HL-60/S4 (cell line): ENCODE measurements around the gene BNIP5.
"Not testable (repeated sequence)": the region's sequence is repeated elsewhere in the genome, so short reads cannot be mapped to it uniquely, and the experiment has no call there.

Source experiments
- in situ Hi-C: fragments of 300-500 bp; cut with MboI; formaldehyde crosslinking; loops from 2 replicates; pipeline ENCODE4 v1.14.3; 2022; ENCODE audit warnings: low sequenced_read_pairs

The BNIP5 gene

GRCh38 chr6:36367743-36368142 lies 31.1 kb upstream of the BNIP5 start:
- in situ Hi-C loops = no loop called here

DNA sequence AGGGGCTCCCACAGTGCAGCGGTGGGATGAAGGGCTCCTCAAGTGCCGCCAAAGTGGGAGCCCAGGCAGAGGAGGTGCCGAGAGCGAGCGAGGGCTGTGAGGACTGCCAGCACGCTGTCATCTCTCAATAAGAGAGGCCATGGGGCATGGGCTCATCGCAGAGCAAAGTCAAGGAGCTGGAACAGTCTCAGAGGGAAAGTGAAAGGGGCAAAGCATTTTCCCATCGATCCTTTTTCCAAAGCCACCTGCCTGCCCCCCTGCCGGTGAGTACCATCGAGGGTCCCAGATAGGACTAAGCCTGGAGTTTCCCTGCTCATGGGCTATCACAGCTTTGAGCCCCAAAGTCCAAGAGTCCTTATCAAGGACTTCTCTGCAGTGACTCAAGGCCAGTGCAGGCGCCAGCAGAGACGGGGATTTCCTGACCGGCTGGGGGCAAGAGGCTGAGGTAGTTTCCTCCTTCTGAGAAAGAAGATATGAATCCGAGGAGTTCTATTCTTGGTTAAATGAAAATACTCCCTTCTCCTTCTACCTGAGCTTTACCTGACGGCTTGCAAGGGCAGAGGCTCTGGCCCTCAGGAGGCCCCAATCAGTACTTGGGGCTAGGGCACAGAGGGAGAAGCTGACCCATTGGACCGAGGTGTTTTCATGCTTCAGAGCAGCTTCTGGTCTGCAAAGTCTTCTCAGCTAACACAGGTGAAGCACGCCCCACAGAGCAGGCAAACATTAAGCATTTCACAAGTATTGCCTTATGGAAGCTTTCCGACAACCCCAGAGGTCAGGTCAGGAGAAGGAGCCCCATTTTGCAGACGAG lies 28.2 kb upstream of the BNIP5 start:
- in situ Hi-C loops = no loop called here

- in situ Hi-C loops = not testable (repeated sequence)
Measured at GRCh38 chr6:36364061-36364635, 27.5 kb upstream of the BNIP5 start.

- in situ Hi-C loops = not testable (repeated sequence)
Measured at GRCh38 chr6:36363371-36363752, 26.7 kb upstream of the BNIP5 start.

DNA sequence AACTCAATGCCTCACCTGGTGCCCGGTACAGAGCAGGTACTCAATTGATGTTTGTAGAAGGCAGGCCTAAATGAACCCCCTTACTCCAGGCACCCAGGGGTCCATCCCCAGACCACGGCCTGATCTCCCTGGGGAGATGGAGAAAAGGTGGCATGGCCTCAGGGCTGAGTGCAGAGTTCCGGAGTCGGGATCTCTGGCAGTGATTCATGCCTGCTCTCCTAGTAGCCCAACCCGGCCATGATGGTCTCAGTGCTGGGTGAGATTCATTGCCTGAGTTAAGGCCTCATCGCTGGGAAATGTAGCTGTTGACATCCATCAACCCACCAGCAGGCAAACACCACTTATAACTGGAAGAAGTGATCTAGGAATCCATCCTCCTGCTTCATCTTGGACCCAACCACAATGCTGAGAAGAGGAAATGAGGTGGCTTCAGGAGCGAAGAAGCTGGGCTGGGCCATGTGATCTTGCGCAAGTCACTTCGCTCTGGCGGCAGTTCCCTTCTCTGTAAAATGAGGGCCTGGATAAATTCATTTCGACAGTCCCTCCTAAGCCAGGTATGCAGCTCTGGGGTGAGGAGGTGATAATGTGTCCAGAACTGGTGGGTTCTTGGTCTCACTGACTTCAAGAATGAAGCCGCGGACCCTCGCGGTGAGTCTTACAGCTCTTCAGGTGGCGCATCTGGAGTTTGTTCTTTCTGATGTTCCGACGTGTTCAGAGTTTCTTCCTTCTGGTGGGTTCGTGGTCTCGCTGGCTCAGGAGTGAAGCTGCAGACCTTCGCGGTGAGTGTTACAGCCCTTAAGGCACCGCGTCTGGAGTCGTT lies 26.1 kb upstream of the BNIP5 start:
- in situ Hi-C loops = no loop called here

- in situ Hi-C loops = no loop called here
Measured at GRCh38 chr6:36361071-36361470, 24.4 kb upstream of the BNIP5 start.

GRCh38 chr6:36360241-36361054 lies 23.8 kb upstream of the BNIP5 start:
- in situ Hi-C loops = no loop called here

GRCh38 chr6:36358226-36358915 lies 21.7 kb upstream of the BNIP5 start:
- in situ Hi-C loops = loop anchor here (5.0 kb wide), 1 partner anchor 236 kb away; no protein-coding TSS in a partner anchor

GRCh38 chr6:36357872-36358225 lies 21.2 kb upstream of the BNIP5 start:
- in situ Hi-C loops = loop anchor here (5.0 kb wide), 1 partner anchor 236 kb away; no protein-coding TSS in a partner anchor

- in situ Hi-C loops = loop anchor here (5.0 kb wide), 1 partner anchor 234 kb away; no protein-coding TSS in a partner anchor
Measured at GRCh38 chr6:36355819-36356218, 19.1 kb upstream of the BNIP5 start.

- in situ Hi-C loops = no loop called here
Measured at GRCh38 chr6:36353411-36353915, 16.8 kb upstream of the BNIP5 start.

- in situ Hi-C loops = no loop called here
Measured at GRCh38 chr6:36352477-36353157, 15.9 kb upstream of the BNIP5 start.

- in situ Hi-C loops = no loop called here
Measured at GRCh38 chr6:36350681-36351571, 14.2 kb upstream of the BNIP5 start.

DNA sequence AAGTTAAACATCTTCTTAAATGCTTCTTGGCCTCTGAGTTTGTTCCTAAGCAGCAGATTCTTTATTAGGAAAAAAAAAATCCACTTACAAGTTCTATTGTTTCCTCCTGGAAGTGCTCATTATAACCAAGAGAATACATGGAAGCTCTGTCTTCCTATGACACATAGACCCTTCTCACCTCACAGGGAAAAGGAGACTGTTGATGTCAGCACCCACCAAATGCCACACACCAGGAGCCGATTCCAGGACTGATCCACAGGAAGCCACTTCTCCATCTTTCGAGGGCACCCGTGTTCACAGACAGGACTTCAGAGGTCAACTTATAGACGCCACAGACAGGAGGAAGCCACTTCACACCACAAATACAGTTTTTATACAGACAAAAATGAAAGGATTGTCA lies 13.4 kb upstream of the BNIP5 start:
- in situ Hi-C loops = no loop called here

- in situ Hi-C loops = no loop called here
Measured at GRCh38 chr6:36349240-36349639, 12.6 kb upstream of the BNIP5 start.

DNA sequence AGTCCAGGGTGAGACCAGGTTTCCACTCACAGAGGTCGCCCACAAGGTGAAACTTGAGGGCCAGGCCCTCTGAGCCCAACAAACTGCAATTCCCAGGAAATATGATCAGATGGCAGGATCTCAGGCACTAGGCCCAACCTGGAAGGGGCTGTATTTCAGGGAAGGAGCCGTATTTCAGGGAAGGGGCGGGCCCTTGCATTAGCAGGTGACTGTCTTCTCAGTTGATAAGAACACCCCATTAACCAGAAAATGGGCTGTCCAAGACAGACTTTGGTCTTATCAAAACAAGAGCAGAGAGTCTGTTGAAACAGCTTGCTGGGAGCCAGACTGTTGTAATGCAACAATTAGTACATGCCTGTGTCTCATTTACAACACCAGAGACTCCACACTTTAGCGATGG lies 10.9 kb upstream of the BNIP5 start:
- in situ Hi-C loops = no loop called here

DNA sequence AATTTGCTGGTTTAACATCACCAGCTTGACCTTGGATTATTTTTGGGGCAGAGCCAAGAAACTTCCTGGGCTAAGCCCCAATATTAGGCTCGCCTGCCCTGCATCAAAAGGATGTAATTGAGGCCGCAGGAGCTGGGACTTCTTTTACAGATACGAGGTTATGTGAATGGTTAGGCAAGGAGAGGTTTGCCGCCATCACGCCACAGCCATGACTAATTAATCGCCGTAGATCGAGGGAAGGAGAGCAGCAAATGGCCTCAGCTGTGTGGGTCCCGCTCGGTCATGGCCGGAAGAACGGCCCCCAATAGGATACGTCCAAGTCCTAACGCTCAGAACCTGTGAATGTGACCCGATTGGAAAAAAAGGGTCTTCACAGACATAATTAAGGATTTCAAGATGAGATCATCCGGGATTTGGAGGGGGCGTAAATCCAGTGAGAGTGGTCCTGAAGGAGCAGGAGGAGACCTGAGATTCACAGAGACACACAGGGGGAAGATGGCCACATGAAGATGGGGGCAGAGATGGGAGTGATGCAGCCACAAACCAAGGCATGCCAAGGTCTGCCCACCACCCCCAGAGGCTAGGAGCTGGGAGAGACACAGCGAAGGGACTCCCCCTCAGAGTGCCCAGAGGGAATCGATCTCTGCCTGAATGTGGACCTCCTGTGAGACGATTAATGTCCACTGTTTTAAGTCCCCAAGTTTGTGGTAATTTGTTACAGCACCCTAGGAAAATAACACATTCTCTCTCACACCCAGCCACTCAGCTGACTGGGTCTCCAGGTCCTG lies 10.0 kb upstream of the BNIP5 start:
- in situ Hi-C loops = no loop called here
